ENCODE results near the gene LRRC53.

Gene LRRC53

DNA sequence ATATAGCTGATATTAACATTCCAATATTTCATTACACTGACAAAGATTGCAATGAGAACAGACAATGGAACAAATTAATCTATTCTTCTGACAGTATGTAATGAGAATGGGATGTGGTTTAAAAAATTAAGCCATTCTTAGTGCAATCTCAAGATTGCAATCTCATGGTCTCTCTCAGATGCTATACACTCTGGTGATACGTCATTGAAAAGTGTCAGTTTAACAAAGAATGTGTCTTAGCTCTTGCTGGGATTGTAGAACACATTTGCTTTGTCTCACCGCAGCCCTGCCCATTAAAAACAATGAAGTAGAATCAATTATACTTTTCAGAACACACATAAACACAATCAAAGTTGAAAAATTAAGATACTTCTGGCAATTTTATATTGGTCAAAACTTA lies 55.2 kb downstream of the LRRC53 start:
- TF ChIP-seq TEAD4 (IDR thresholded peaks at IDR 0.05) (no peak), RAD21 (IDR thresholded peaks at IDR 0.05; ENCODE audit: low read depth) (no peak), TAF1 (IDR thresholded peaks at IDR 0.05; ENCODE audit: low read depth) (no peak), EGR1 (IDR thresholded peaks at IDR 0.05) (no peak), CEBPB (IDR thresholded peaks at IDR 0.05) (no peak)
- TF ChIP-seq, protein P1, sequence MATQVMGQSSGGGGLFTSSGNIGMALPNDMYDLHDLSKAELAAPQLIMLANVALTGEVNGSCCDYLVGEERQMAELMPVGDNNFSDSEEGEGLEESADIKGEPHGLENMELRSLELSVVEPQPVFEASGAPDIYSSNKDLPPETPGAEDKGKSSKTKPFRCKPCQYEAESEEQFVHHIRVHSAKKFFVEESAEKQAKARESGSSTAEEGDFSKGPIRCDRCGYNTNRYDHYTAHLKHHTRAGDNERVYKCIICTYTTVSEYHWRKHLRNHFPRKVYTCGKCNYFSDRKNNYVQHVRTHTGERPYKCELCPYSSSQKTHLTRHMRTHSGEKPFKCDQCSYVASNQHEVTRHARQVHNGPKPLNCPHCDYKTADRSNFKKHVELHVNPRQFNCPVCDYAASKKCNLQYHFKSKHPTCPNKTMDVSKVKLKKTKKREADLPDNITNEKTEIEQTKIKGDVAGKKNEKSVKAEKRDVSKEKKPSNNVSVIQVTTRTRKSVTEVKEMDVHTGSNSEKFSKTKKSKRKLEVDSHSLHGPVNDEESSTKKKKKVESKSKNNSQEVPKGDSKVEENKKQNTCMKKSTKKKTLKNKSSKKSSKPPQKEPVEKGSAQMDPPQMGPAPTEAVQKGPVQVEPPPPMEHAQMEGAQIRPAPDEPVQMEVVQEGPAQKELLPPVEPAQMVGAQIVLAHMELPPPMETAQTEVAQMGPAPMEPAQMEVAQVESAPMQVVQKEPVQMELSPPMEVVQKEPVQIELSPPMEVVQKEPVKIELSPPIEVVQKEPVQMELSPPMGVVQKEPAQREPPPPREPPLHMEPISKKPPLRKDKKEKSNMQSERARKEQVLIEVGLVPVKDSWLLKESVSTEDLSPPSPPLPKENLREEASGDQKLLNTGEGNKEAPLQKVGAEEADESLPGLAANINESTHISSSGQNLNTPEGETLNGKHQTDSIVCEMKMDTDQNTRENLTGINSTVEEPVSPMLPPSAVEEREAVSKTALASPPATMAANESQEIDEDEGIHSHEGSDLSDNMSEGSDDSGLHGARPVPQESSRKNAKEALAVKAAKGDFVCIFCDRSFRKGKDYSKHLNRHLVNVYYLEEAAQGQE (IDR thresholded peaks at IDR 0.05; ENCODE audit: low read depth): no peak
- TF ChIP-seq, protein P2, sequence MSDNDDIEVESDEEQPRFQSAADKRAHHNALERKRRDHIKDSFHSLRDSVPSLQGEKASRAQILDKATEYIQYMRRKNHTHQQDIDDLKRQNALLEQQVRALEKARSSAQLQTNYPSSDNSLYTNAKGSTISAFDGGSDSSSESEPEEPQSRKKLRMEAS (IDR thresholded peaks at IDR 0.05): no peak

DNA sequence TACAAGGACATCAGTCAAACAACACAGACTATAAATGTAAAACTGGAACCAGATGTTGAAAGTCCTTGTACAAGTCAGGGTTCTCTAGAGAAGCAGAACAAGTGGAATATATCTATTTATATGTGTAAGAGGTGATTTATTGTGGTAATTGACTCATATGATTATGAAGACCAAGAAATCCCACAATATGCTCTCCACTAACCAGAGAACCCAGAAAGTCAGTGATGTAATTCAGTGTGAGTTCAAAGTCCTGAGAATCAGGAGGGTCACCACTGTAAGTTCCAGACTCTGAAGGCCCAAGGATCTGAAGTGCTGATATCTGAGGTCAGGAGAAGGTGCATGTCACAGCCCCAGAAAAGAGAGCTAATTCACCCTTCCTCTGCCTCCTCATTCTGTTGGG lies 57.0 kb downstream of the LRRC53 start:
- TF ChIP-seq FOXM1 (IDR thresholded peaks at IDR 0.05; ENCODE audit: borderline replicate concordance, low read depth) (no peak), EGR1 (IDR thresholded peaks at IDR 0.05) (no peak), CREB1 (IDR thresholded peaks at IDR 0.05; ENCODE audit: low read depth) (no peak), NFIC (IDR thresholded peaks at IDR 0.05) (no peak), CEBPB (IDR thresholded peaks at IDR 0.05) (no peak), RAD21 (IDR thresholded peaks at IDR 0.05; ENCODE audit: low read depth) (no peak), TCF12 (IDR thresholded peaks at IDR 0.05; ENCODE audit: low read depth) (no peak), YY1 (IDR thresholded peaks at IDR 0.05; ENCODE audit: low read depth) (no peak), TAF1 (IDR thresholded peaks at IDR 0.05; ENCODE audit: low read depth) (no peak), EP300 (IDR thresholded peaks at IDR 0.05; ENCODE audit: borderline replicate concordance) (no peak), TEAD4 (IDR thresholded peaks at IDR 0.05) (no peak), ZBTB7A (IDR thresholded peaks at IDR 0.05; ENCODE audit: low read depth) (no peak)
- TF ChIP-seq, protein P2 (IDR thresholded peaks at IDR 0.05): no peak
- TF ChIP-seq, protein P3, sequence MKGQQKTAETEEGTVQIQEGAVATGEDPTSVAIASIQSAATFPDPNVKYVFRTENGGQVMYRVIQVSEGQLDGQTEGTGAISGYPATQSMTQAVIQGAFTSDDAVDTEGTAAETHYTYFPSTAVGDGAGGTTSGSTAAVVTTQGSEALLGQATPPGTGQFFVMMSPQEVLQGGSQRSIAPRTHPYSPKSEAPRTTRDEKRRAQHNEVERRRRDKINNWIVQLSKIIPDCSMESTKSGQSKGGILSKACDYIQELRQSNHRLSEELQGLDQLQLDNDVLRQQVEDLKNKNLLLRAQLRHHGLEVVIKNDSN (IDR thresholded peaks at IDR 0.05): no peak
- TF ChIP-seq, protein P1 (IDR thresholded peaks at IDR 0.05; ENCODE audit: low read depth): no peak

DNA sequence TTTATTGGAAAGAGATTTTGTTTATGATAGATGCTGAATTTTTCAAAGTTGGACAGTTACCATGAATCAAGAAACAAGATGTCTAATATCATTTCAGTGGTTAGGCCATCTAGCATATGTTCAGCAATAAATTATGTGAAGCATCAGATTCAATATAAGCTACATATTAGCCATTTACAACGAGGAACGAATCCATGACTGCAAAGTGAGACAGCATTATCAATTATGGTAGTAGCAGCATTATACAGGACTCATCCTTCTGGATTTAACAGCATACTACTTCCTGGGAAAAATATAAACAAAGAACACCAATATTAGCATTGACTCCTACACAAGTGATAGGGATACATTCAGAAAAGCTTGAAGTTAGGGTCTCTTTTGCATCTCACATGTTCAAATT lies 59.1 kb downstream of the LRRC53 start:
- TF ChIP-seq YY1 (IDR thresholded peaks at IDR 0.05; ENCODE audit: low read depth) (no peak), TAF1 (IDR thresholded peaks at IDR 0.05; ENCODE audit: low read depth) (no peak), TEAD4 (IDR thresholded peaks at IDR 0.05) (no peak), ZBTB7A (IDR thresholded peaks at IDR 0.05; ENCODE audit: low read depth) (no peak), RAD21 (IDR thresholded peaks at IDR 0.05; ENCODE audit: low read depth) (no peak), FOXM1 (IDR thresholded peaks at IDR 0.05; ENCODE audit: borderline replicate concordance, low read depth) (no peak), CEBPB (IDR thresholded peaks at IDR 0.05) (no peak), NFIC (IDR thresholded peaks at IDR 0.05) (no peak), EP300 (IDR thresholded peaks at IDR 0.05; ENCODE audit: borderline replicate concordance) (no peak), EGR1 (IDR thresholded peaks at IDR 0.05) (no peak), CREB1 (IDR thresholded peaks at IDR 0.05; ENCODE audit: low read depth) (no peak), TCF12 (IDR thresholded peaks at IDR 0.05; ENCODE audit: low read depth) (no peak)
- TF ChIP-seq, protein P2 (IDR thresholded peaks at IDR 0.05): no peak
- TF ChIP-seq, protein P3 (IDR thresholded peaks at IDR 0.05): no peak
- TF ChIP-seq, protein P1 (IDR thresholded peaks at IDR 0.05; ENCODE audit: low read depth): no peak

DNA sequence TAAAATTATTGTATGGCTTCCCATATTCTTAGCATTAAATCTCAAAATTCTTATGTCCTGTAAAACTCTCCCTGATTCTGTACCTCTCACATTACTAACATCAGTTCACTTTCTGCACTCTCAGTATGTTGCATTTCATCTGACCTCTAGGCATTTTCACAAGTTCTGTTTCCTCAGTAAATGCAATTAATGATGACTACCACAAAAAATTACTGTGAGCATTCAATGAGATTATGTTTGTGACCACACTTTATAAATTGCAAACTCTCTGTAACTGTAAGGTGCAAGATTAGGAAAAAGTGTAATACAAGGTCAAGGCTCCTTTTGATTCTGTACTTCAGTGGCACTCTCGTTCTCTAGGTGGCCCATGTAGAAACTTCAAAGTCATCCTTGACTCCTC lies 60.4 kb downstream of the LRRC53 start:
- TF ChIP-seq TEAD4 (IDR thresholded peaks at IDR 0.05) (no peak), FOXM1 (IDR thresholded peaks at IDR 0.05; ENCODE audit: borderline replicate concordance, low read depth) (no peak), CEBPB (IDR thresholded peaks at IDR 0.05) (no peak), TCF12 (IDR thresholded peaks at IDR 0.05; ENCODE audit: low read depth) (no peak), NFIC (IDR thresholded peaks at IDR 0.05) (no peak), EGR1 (IDR thresholded peaks at IDR 0.05) (no peak), RAD21 (IDR thresholded peaks at IDR 0.05; ENCODE audit: low read depth) (no peak), YY1 (IDR thresholded peaks at IDR 0.05; ENCODE audit: low read depth) (no peak), TAF1 (IDR thresholded peaks at IDR 0.05; ENCODE audit: low read depth) (no peak), ZBTB7A (IDR thresholded peaks at IDR 0.05; ENCODE audit: low read depth) (no peak), CREB1 (IDR thresholded peaks at IDR 0.05; ENCODE audit: low read depth) (no peak), EP300 (IDR thresholded peaks at IDR 0.05; ENCODE audit: borderline replicate concordance) (no peak)
- TF ChIP-seq, protein P3 (IDR thresholded peaks at IDR 0.05): no peak
- TF ChIP-seq, protein P2 (IDR thresholded peaks at IDR 0.05): no peak
- TF ChIP-seq, protein P1 (IDR thresholded peaks at IDR 0.05; ENCODE audit: low read depth): no peak

Measured in Ishikawa (cell line).